GM23338 (cell line): ENCODE results near the gene WBP2. TPM values are rescaled to one million over a fixed set of nuclear protein-coding genes. Genes with fewer than 3 reads are reported as not detected.
"Not testable (repeated sequence)": the region's sequence is repeated elsewhere in the genome, so short reads cannot be mapped to it uniquely, and the experiment has no call there.

Experiments used
- ATAC-seq: fragments of 200-7000 bp; cut with Tn5 transposase; 3 replicates; pipeline ENCODE4 v1.9.1; 2020
- DNase-seq: peaks from one replicate; pipeline ENCODE4 v3.0.0-alpha.2; 2015; ENCODE audit warnings: low spot score
- H2AFZ ChIP-seq: fragments of 200-600 bp; sonication (generic); 2 replicates; pipeline ENCODE4 v1.8.0; 2016; ENCODE audit warnings: antibody characterized with exemption, mild to moderate bottlenecking, moderate library complexity
- H3F3A ChIP-seq: fragments of 200-600 bp; sonication (generic); replicated peaks from 2 replicates; pipeline ENCODE4 v1.8.0; 2017; ENCODE audit warnings: antibody characterized with exemption, mixed run types, low read depth
- H3K27ac ChIP-seq: fragments of 200-600 bp; sonication (generic); 2 replicates; pipeline ENCODE4 v1.6.1; 2016; ENCODE audit warnings: low read depth
- H3K27me3 ChIP-seq: fragments of 200-600 bp; sonication (generic); 2 replicates; pipeline ENCODE4 v1.8.0; 2016; ENCODE audit warnings: mild to moderate bottlenecking, mixed run types, moderate library complexity; ENCODE audit not compliant: insufficient read depth
- H3K36me3 ChIP-seq: fragments of 200-600 bp; sonication (generic); 2 replicates; pipeline ENCODE4 v1.8.0; 2016; ENCODE audit warnings: mild to moderate bottlenecking; ENCODE audit not compliant: insufficient read depth
- H3K4me1 ChIP-seq: fragments of 200-600 bp; sonication (generic); 2 replicates; pipeline ENCODE4 v1.8.0; 2016; ENCODE audit warnings: mild to moderate bottlenecking, moderate library complexity; ENCODE audit not compliant: insufficient read depth
- H3K4me2 ChIP-seq: fragments of 200-600 bp; sonication (generic); 2 replicates; pipeline ENCODE4 v1.7.1; 2017; ENCODE audit warnings: mixed run types
- H3K4me3 ChIP-seq: fragments of 200-600 bp; sonication (generic); 2 replicates; pipeline ENCODE4 v1.6.1; 2016; ENCODE audit warnings: mixed run types
- H3K79me2 ChIP-seq: fragments of 200-600 bp; sonication (generic); replicated peaks from 2 replicates; pipeline ENCODE4 v1.8.0; 2017; ENCODE audit warnings: mild to moderate bottlenecking; ENCODE audit not compliant: insufficient read depth
- H3K9me2 ChIP-seq: fragments of 200-600 bp; sonication (generic); 2 replicates; pipeline ENCODE4 v1.8.0; 2017; ENCODE audit not compliant: insufficient read depth
- H4K20me1 ChIP-seq: fragments of 200-600 bp; sonication (generic); replicated peaks from 2 replicates; pipeline ENCODE4 v1.8.0; 2017; ENCODE audit warnings: mild to moderate bottlenecking; ENCODE audit not compliant: insufficient read depth
- H3K27ac Mint-ChIP-seq: 2 replicates; pipeline ENCODE4 v1.8.0; 2020; ENCODE audit warnings: inconsistent platforms, mild to moderate bottlenecking, moderate library complexity, mixed read lengths
- H3K27me3 Mint-ChIP-seq: 3 replicates; pipeline ENCODE4 v1.8.0; 2022; ENCODE audit warnings: low read depth, mild to moderate bottlenecking, moderate library complexity, mixed read lengths, inconsistent platforms; ENCODE audit not compliant: insufficient read depth, poor library complexity
- H3K36me3 Mint-ChIP-seq: 3 replicates; pipeline ENCODE4 v1.8.0; 2021; ENCODE audit warnings: low read depth, mild to moderate bottlenecking, inconsistent platforms, moderate library complexity, mixed read lengths
- H3K4me1 Mint-ChIP-seq: 3 replicates; pipeline ENCODE4 v1.8.0; 2020; ENCODE audit warnings: mild to moderate bottlenecking, inconsistent platforms, mixed read lengths
- H3K4me3 Mint-ChIP-seq: 3 replicates; pipeline ENCODE4 v1.8.0; 2021; ENCODE audit warnings: moderate library complexity, mild to moderate bottlenecking, inconsistent platforms, mixed read lengths
- H3K9me3 Mint-ChIP-seq: 3 replicates; pipeline ENCODE4 v1.8.0; 2020; ENCODE audit warnings: moderate library complexity, mild to moderate bottlenecking, inconsistent platforms, mixed read lengths
- CREB1 ChIP-seq: fragments of 250-450 bp; sonication (Bioruptor Pico); IDR thresholded peaks from 2 replicates; pipeline ENCODE4 v1.5.0; 2020; ENCODE audit warnings: low read depth, mild to moderate bottlenecking, moderate library complexity
- EZH2phosphoT487 ChIP-seq: fragments of 200-600 bp; sonication (generic); IDR thresholded peaks from one replicate; pipeline ENCODE4 v1.8.1; 2018; ENCODE audit warnings: antibody characterized with exemption; ENCODE audit not compliant: unreplicated experiment
- JUNB ChIP-seq: IDR thresholded peaks from one replicate; pipeline ENCODE4 v1.6.1; 2016; ENCODE audit warnings: antibody characterized with exemption; ENCODE audit not compliant: unreplicated experiment
- NANOG ChIP-seq: IDR thresholded peaks from 2 replicates; pipeline ENCODE4 v1.6.1; 2016; ENCODE audit warnings: antibody characterized with exemption, borderline replicate concordance
- ZNF114 ChIP-seq: fragments of 250-450 bp; sonication (Bioruptor Pico); IDR thresholded peaks from 2 replicates; pipeline ENCODE4 v1.5.0; 2020; ENCODE audit warnings: mild to moderate bottlenecking, moderate library complexity
- polyA plus RNA-seq: library from polyadenylated mRNA; unstranded; fragments of >200 nt; fragmentation: Nextera tagmentation; extraction: Ambion mirVana; gene quantifications from 2 replicates; pipeline ENCODE4 v1.2.1, GENCODE V29; 2016
- total RNA-seq: library from RNA; depleted of rRNA; stranded (reverse); fragments of >200 nt; shearing (Covaris generic); gene quantifications from 2 replicates; pipeline ENCODE4 v1.2.3, GENCODE V29; 2014
- TF ChIP-seq, protein P1 (sequence below): IDR thresholded peaks from one replicate; pipeline ENCODE4 v1.6.1; 2018; ENCODE audit warnings: antibody characterized with exemption; ENCODE audit not compliant: unreplicated experiment
- TF ChIP-seq, protein P2 (sequence below): IDR thresholded peaks from 2 replicates; pipeline ENCODE4 v1.6.1; 2016; ENCODE audit warnings: antibody characterized with exemption
- TF ChIP-seq, protein P3 (sequence below), 2 experiments: fragments of 200-600 bp in 1 of 2; sonication (generic) in 1 of 2; conservative IDR thresholded peaks; 2 replicates each; pipeline versions ENCODE4 v1.5.1 to v1.6.1; 2016 to 2017; ENCODE audit warnings: antibody characterized with exemption in 2 of 2, low read depth in 2 of 2, mild to moderate bottlenecking in 2 of 2, moderate library complexity in 1 of 2

The WBP2 gene
- total and polyA plus RNA-seq, 2 experiments from 2014 or later: 36.2 to 63.5 TPM

DNA sequence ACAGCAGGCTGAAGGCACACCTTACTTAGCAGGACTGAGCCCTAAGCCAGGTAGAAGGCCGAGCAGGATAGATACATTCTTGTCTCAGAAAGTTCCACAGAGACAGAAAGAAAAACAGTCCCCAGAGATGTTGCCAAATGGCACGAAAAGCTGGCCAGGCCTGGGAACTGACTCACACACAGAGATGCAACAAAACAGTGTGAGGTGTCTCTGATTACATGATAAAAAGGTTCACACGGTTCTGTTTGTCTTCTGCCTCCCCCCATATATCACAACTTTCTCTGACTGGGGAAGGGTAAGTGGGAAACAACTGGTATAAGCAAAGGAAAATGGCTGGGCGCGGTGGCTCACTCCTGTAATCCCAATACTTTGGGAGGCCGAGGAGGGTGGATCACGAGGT is 1.7 kb downstream of the WBP2 start (continued):
- TF ChIP-seq, protein P1, sequence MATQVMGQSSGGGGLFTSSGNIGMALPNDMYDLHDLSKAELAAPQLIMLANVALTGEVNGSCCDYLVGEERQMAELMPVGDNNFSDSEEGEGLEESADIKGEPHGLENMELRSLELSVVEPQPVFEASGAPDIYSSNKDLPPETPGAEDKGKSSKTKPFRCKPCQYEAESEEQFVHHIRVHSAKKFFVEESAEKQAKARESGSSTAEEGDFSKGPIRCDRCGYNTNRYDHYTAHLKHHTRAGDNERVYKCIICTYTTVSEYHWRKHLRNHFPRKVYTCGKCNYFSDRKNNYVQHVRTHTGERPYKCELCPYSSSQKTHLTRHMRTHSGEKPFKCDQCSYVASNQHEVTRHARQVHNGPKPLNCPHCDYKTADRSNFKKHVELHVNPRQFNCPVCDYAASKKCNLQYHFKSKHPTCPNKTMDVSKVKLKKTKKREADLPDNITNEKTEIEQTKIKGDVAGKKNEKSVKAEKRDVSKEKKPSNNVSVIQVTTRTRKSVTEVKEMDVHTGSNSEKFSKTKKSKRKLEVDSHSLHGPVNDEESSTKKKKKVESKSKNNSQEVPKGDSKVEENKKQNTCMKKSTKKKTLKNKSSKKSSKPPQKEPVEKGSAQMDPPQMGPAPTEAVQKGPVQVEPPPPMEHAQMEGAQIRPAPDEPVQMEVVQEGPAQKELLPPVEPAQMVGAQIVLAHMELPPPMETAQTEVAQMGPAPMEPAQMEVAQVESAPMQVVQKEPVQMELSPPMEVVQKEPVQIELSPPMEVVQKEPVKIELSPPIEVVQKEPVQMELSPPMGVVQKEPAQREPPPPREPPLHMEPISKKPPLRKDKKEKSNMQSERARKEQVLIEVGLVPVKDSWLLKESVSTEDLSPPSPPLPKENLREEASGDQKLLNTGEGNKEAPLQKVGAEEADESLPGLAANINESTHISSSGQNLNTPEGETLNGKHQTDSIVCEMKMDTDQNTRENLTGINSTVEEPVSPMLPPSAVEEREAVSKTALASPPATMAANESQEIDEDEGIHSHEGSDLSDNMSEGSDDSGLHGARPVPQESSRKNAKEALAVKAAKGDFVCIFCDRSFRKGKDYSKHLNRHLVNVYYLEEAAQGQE: no peak
- TF ChIP-seq, protein P2, sequence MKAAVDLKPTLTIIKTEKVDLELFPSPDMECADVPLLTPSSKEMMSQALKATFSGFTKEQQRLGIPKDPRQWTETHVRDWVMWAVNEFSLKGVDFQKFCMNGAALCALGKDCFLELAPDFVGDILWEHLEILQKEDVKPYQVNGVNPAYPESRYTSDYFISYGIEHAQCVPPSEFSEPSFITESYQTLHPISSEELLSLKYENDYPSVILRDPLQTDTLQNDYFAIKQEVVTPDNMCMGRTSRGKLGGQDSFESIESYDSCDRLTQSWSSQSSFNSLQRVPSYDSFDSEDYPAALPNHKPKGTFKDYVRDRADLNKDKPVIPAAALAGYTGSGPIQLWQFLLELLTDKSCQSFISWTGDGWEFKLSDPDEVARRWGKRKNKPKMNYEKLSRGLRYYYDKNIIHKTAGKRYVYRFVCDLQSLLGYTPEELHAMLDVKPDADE: no peak
- no peak for TF ChIP-seq CREB1 (CRISPR knock-in tag)
- TF ChIP-seq NANOG: no peak

DNA sequence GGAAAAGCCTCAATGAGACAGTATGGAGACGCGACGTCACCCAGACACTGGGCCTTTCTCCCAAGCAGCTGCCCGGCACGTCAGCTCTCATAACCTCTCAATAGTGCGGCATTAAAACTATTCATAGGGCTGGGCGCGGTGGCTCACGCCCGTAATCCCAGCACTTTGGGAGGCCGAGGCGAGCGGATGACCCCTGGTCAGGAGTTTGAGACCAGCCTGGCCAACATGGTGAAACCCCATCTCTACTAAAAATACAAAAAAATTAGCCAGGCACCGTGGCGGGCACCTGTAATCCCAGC is 3.5 kb downstream of the WBP2 start:
- H3K4me1 ChIP-seq, H3K27ac ChIP-seq, H3K4me2 ChIP-seq, DNase-seq, ATAC-seq, H3K4me3 Mint-ChIP-seq, H3K4me3 ChIP-seq, H4K20me1 ChIP-seq, H3K27me3 ChIP-seq, H3K27ac Mint-ChIP-seq, H3K9me2 ChIP-seq, H3K27me3 Mint-ChIP-seq, H3K9me3 Mint-ChIP-seq, H2AFZ ChIP-seq: not testable (repeated sequence)
- Mint-ChIP-seq H3K4me1 (peaks cover 16% of the 10 kb centered on the region), H3K36me3 (peaks cover 45% of the 10 kb centered on the region)
- Histone ChIP-seq H3F3A (peaks cover 18% of the 10 kb centered on the region), H3K79me2 (peaks cover 20% of the 10 kb centered on the region), H3K36me3 (peaks cover 15% of the 10 kb centered on the region; the same call in 1 of the 2 replicates)

DNA sequence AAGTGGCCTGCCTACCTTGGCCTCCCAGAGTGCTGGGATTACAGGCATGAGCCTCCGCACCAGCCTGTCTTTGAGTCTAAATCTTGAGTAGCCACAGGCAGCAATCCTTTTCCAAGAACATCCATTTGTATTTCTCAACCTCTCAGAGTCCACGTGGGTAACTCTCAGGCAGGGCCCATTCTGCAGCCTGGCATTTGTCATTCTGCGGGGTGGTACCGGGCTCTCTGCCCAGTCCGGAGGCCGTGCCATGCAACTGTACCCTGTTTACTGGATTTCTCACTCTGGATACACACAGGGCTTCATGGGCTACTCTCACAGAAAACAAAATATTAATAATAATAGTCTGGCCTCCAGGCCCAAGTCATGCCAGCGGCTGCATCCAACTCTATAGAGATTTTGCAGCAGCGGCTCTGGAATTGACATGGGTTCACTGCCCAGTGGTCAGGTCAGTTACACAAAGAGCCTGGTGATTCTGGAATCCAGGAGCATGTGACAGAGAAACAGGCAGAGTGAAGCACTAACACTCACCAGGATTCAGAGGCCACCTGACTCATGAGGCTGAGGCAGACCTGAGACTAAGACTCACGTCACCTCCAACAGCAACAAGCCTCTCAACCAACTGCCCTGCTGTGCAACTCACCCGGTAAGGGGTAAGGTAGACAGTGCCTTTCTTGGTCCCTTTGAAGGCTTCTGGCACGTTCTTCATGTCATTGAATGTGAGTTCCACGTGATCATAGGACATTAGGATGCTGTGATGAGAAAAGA is 4.0 kb downstream of the WBP2 start:
- ATAC-seq: no peak
- H4K20me1 ChIP-seq: 0 out of 2 replicates have a peak, but pooled peaks cover 10% of the 10 kb centered on the region
- peaks cover 13% of the 10 kb centered on the region for H3F3A ChIP-seq
- no peaks in the 10 kb centered on the region for H3K27me3 ChIP-seq
- no peak overlapping the region for H3K27ac ChIP-seq
- no peak overlapping the region for H3K27ac Mint-ChIP-seq
- H3K9me3 Mint-ChIP-seq: no peaks in the 10 kb centered on the region
- peaks cover 11% of the 10 kb centered on the region for H3K4me1 Mint-ChIP-seq
- no peak for DNase-seq
- H2AFZ ChIP-seq: no peak overlapping the region
- peaks cover 49% of the 10 kb centered on the region for H3K36me3 Mint-ChIP-seq
- no peaks in the 10 kb centered on the region for H3K9me2 ChIP-seq
- H3K36me3 ChIP-seq: peaks cover 15% of the 10 kb centered on the region; the same call in 1 of the 2 replicates
- H3K4me2 ChIP-seq: no peak overlapping the region
- peaks cover 6% of the 10 kb centered on the region for H3K4me1 ChIP-seq
- no peak overlapping the region for H3K4me3 Mint-ChIP-seq
- H3K27me3 Mint-ChIP-seq: peaks cover 7% of the 10 kb centered on the region
- peaks cover 20% of the 10 kb centered on the region for H3K79me2 ChIP-seq
- no peak overlapping the region for H3K4me3 ChIP-seq
- TF ChIP-seq ZNF114 (CRISPR knock-in tag) (no peak), JUNB (no peak), EZH2phosphoT487 (no peak)
- TF ChIP-seq, protein P3, sequence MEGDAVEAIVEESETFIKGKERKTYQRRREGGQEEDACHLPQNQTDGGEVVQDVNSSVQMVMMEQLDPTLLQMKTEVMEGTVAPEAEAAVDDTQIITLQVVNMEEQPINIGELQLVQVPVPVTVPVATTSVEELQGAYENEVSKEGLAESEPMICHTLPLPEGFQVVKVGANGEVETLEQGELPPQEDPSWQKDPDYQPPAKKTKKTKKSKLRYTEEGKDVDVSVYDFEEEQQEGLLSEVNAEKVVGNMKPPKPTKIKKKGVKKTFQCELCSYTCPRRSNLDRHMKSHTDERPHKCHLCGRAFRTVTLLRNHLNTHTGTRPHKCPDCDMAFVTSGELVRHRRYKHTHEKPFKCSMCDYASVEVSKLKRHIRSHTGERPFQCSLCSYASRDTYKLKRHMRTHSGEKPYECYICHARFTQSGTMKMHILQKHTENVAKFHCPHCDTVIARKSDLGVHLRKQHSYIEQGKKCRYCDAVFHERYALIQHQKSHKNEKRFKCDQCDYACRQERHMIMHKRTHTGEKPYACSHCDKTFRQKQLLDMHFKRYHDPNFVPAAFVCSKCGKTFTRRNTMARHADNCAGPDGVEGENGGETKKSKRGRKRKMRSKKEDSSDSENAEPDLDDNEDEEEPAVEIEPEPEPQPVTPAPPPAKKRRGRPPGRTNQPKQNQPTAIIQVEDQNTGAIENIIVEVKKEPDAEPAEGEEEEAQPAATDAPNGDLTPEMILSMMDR (conservative IDR thresholded peaks at IDR 0.05; ENCODE audit: low read depth in 2 of 2): no peak
